ENCODE measurements around the gene PAK1. TPM values are rescaled to one million over a fixed set of nuclear protein-coding genes. Genes with fewer than 3 reads are reported as not detected.

PAK1 gene
- total and polyA plus RNA-seq, 2 donors, result 27.7 to 36.6 TPM

GRCh38 chr11:77370217-77370616 lies 103.7 kb downstream of the PAK1 start:
- Histone ChIP-seq H3K9me3 (ENCODE audit: control insufficient read depth in 2 of 2, insufficient read depth in 1 of 2, low read length in 1 of 2) (peaks cover 0 to 4% of the 10 kb centered on the region in 2 donors), H3K4me3 (ENCODE audit: low read length in 2 of 2) (no peak overlapping the region), H3K27me3 (ENCODE audit: control insufficient read depth in 2 of 2, insufficient read depth in 1 of 2, low read length in 1 of 2) (no peaks in the 10 kb centered on the region), H3K4me1 (ENCODE audit: control insufficient read depth in 2 of 2, insufficient read depth in 2 of 2, low read length in 2 of 2) (no peaks in the 10 kb centered on the region), H3K36me3 (ENCODE audit: control insufficient read depth in 2 of 2, insufficient read depth in 2 of 2, low read length in 1 of 2) (no peaks in the 10 kb centered on the region), H3K27ac (ENCODE audit: low read depth in 1 of 2, low read length in 1 of 2) (no peak overlapping the region)
- DNase-seq (ENCODE audit: low read depth in 6 of 9, low spot score in 9 of 9), result no peak
- 47% methylated on average over 1 of the region's 1 CpG for WGBS

DNA sequence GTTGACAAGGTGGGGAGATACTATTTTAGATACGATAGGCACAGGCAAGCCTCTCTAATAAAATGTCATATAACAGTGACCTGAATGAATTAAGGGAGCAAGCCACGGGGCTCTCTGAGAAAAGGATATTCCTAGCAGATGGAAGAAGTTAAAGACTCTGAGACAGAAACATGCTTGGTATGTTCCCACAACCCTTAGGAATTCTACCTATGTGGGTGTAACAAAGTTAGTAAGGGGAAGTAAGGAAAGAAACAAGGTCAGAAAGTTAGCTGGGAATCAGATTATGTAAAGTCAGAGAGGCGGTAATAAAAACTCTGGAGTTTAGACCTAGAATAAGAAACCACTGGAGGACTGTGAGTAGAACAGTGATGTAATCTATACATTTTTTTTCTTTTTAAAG lies 112.7 kb downstream of the PAK1 start:
- peaks cover 0 to 4% of the 10 kb centered on the region in 2 donors for H3K9me3 ChIP-seq (ENCODE audit: control insufficient read depth in 2 of 2, insufficient read depth in 1 of 2, low read length in 1 of 2)
- WGBS, result 83% methylated on average over 3 of the region's 3 CpGs
- H3K36me3 ChIP-seq (ENCODE audit: control insufficient read depth in 2 of 2, insufficient read depth in 2 of 2, low read length in 1 of 2), result peaks cover 4 to 5% of the 10 kb centered on the region in 2 donors
- DNase-seq (ENCODE audit: low read depth in 6 of 9, low spot score in 9 of 9), result no peak
- H3K4me1 ChIP-seq (ENCODE audit: control insufficient read depth in 2 of 2, insufficient read depth in 2 of 2, low read length in 2 of 2), result no peaks in the 10 kb centered on the region
- H3K27me3 ChIP-seq (ENCODE audit: control insufficient read depth in 2 of 2, insufficient read depth in 1 of 2, low read length in 1 of 2), result no peaks in the 10 kb centered on the region
- H3K4me3 ChIP-seq (ENCODE audit: low read length in 2 of 2), result no peak overlapping the region
- H3K27ac ChIP-seq (ENCODE audit: low read depth in 1 of 2, low read length in 1 of 2), result no peak overlapping the region

DNA sequence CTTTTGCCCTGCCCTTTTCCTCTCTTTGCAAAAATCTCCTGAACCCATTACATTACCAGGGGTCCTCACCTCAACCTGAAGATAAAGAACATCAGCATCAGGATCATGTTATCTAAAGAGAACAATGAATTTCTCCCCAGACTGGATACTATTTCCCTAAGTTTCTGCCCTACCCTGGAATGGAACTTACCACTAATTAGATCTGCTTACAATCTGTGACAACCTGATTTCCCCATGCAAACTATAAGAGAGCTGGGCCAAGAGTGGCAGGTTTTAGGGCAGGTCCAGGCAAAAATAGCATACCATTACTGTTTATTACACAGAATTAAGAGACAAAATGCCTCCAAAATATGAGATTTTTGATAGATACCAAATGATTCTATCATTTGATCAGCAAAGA lies 114.4 kb downstream of the PAK1 start:
- Histone ChIP-seq H3K27me3 (ENCODE audit: control insufficient read depth in 2 of 2, insufficient read depth in 1 of 2, low read length in 1 of 2) (no peaks in the 10 kb centered on the region), H3K4me3 (ENCODE audit: low read length in 2 of 2) (no peak overlapping the region), H3K27ac (ENCODE audit: low read depth in 1 of 2, low read length in 1 of 2) (no peak overlapping the region), H3K36me3 (ENCODE audit: control insufficient read depth in 2 of 2, insufficient read depth in 2 of 2, low read length in 1 of 2) (peaks cover 6 to 10% of the 10 kb centered on the region in 2 donors), H3K9me3 (ENCODE audit: control insufficient read depth in 2 of 2, insufficient read depth in 1 of 2, low read length in 1 of 2) (no peaks in the 10 kb centered on the region), H3K4me1 (ENCODE audit: control insufficient read depth in 2 of 2, insufficient read depth in 2 of 2, low read length in 2 of 2) (no peaks in the 10 kb centered on the region)
- no peak for DNase-seq (ENCODE audit: low read depth in 6 of 9, low spot score in 9 of 9)

GRCh38 chr11:77353131-77353530 lies 120.8 kb downstream of the PAK1 start:
- peaks cover 0 to 5% of the 10 kb centered on the region in 2 donors for H3K4me1 ChIP-seq (ENCODE audit: control insufficient read depth in 2 of 2, insufficient read depth in 2 of 2, low read length in 2 of 2)
- DNase-seq (ENCODE audit: low read depth in 6 of 9, low spot score in 9 of 9), result no peak
- H3K9me3 ChIP-seq (ENCODE audit: control insufficient read depth in 2 of 2, insufficient read depth in 1 of 2, low read length in 1 of 2), result no peaks in the 10 kb centered on the region
- H3K36me3 ChIP-seq (ENCODE audit: control insufficient read depth in 2 of 2, insufficient read depth in 2 of 2, low read length in 1 of 2), result peaks cover 6 to 10% of the 10 kb centered on the region in 2 donors
- H3K27ac ChIP-seq (ENCODE audit: low read depth in 1 of 2, low read length in 1 of 2), result no peak overlapping the region
- 88% methylated on average over 3 of the region's 3 CpGs for WGBS
- H3K4me3 ChIP-seq (ENCODE audit: low read length in 2 of 2), result no peak overlapping the region
- H3K27me3 ChIP-seq (ENCODE audit: control insufficient read depth in 2 of 2, insufficient read depth in 1 of 2, low read length in 1 of 2), result no peaks in the 10 kb centered on the region

DNA sequence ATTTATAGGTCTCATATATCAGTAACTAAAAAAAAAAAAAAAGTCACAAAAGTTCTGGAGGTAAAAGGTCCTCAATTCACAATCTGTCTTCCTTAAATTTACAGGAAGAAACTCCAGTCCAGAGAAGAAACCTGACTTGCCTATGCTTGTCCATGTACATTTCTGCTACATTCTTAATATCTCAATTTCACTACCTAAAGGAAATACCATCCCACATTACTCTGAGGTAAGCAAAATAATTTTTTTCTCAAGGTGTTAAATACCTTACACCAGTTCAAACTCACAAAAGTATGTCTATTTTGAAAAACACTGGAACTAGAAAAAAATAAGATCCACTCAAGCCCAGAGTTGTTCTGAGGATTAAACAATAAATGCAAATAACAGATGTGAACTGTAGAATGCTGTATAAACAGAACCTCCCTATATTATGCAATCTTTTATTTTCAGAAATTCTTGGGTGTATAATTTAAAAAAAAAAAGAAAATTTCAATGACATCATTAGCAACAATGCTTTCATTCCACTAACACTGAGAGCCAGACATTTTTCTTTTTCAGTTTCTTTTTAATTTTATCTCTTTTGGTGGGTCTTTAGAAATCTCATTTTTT lies 122.5 kb downstream of the PAK1 start:
- Histone ChIP-seq H3K27me3 (ENCODE audit: control insufficient read depth in 2 of 2, insufficient read depth in 1 of 2, low read length in 1 of 2) (no peaks in the 10 kb centered on the region), H3K4me1 (ENCODE audit: control insufficient read depth in 2 of 2, insufficient read depth in 2 of 2, low read length in 2 of 2) (peaks cover 0 to 5% of the 10 kb centered on the region in 2 donors), H3K36me3 (ENCODE audit: control insufficient read depth in 2 of 2, insufficient read depth in 2 of 2, low read length in 1 of 2) (peaks cover 3 to 5% of the 10 kb centered on the region in 2 donors), H3K9me3 (ENCODE audit: control insufficient read depth in 2 of 2, insufficient read depth in 1 of 2, low read length in 1 of 2) (no peaks in the 10 kb centered on the region), H3K27ac (ENCODE audit: low read depth in 1 of 2, low read length in 1 of 2) (no peak overlapping the region), H3K4me3 (ENCODE audit: low read length in 2 of 2) (no peak overlapping the region)
- DNase-seq (ENCODE audit: low read depth in 6 of 9, low spot score in 9 of 9), result no peak

DNA sequence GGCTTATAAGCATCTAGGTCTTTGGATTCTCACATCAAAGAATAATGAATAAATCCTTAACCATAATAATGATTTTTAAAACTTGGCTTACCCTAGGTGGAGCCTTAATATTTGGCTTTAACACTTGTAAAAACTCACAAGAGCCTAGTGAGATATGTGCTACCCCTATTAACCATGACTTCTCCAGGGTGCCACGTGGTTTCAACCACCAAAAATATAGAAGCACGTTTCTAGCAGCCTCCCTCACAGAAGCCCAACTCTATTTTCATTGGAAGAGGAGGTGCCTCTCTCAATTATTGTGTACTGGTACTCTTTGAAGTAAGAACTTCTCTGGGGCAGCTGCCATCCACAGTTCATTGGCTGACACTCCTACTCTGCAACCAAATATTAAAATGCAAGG lies 125.9 kb downstream of the PAK1 start:
- H3K9me3 ChIP-seq (ENCODE audit: control insufficient read depth in 2 of 2, insufficient read depth in 1 of 2, low read length in 1 of 2), result no peaks in the 10 kb centered on the region
- peaks cover 0 to 3% of the 10 kb centered on the region in 2 donors for H3K36me3 ChIP-seq (ENCODE audit: control insufficient read depth in 2 of 2, insufficient read depth in 2 of 2, low read length in 1 of 2)
- no peak overlapping the region for H3K27ac ChIP-seq (ENCODE audit: low read depth in 1 of 2, low read length in 1 of 2)
- 83% methylated on average over 2 of the region's 2 CpGs for WGBS
- H3K4me3 ChIP-seq (ENCODE audit: low read length in 2 of 2), result no peak overlapping the region
- peaks cover 0 to 5% of the 10 kb centered on the region in 2 donors for H3K4me1 ChIP-seq (ENCODE audit: control insufficient read depth in 2 of 2, insufficient read depth in 2 of 2, low read length in 2 of 2)
- DNase-seq (ENCODE audit: low read depth in 6 of 9, low spot score in 9 of 9), result no peak
- H3K27me3 ChIP-seq (ENCODE audit: control insufficient read depth in 2 of 2, insufficient read depth in 1 of 2, low read length in 1 of 2), result no peaks in the 10 kb centered on the region

- Histone ChIP-seq H3K9me3 (ENCODE audit: control insufficient read depth in 2 of 2, insufficient read depth in 1 of 2, low read length in 1 of 2) (no peaks in the 10 kb centered on the region), H3K4me3 (ENCODE audit: low read length in 2 of 2) (no peak overlapping the region), H3K4me1 (ENCODE audit: control insufficient read depth in 2 of 2, insufficient read depth in 2 of 2, low read length in 2 of 2) (peaks cover 0 to 5% of the 10 kb centered on the region in 2 donors), H3K27me3 (ENCODE audit: control insufficient read depth in 2 of 2, insufficient read depth in 1 of 2, low read length in 1 of 2) (no peaks in the 10 kb centered on the region), H3K36me3 (ENCODE audit: control insufficient read depth in 2 of 2, insufficient read depth in 2 of 2, low read length in 1 of 2) (peaks cover 0 to 3% of the 10 kb centered on the region in 2 donors), H3K27ac (ENCODE audit: low read depth in 1 of 2, low read length in 1 of 2) (no peak overlapping the region)
- over 99% methylated on average over 2 of the region's 2 CpGs for WGBS
- no peak for DNase-seq (ENCODE audit: low read depth in 6 of 9, low spot score in 9 of 9)
Observed at GRCh38 chr11:77346906-77347603, 126.8 kb downstream of the PAK1 start.

DNA sequence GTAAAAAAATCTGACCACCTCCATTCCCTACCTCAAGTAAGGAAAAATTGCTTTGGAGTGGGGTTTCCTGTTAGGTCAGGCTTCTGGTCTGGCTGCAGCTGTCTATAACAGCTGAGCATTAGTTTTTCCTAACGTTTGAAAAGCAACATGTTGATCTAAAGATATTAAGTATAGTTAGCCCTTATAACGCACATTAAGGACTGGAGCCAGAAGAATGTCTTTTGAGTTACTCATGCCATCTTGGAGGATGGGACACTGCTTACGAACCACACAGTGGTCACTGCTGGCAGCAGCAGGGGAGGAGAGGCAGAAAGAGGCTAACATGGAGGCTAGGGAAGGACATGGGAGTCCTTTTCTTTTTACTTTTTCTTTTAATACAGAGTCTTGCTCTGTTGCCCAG lies 128.3 kb downstream of the PAK1 start:
- peaks cover 3 to 5% of the 10 kb centered on the region in 2 donors for H3K36me3 ChIP-seq (ENCODE audit: control insufficient read depth in 2 of 2, insufficient read depth in 2 of 2, low read length in 1 of 2)
- 97% methylated on average over 3 of the region's 3 CpGs for WGBS
- H3K27ac ChIP-seq (ENCODE audit: low read depth in 1 of 2, low read length in 1 of 2), result no peak overlapping the region
- H3K9me3 ChIP-seq (ENCODE audit: control insufficient read depth in 2 of 2, insufficient read depth in 1 of 2, low read length in 1 of 2), result no peaks in the 10 kb centered on the region
- H3K4me3 ChIP-seq (ENCODE audit: low read length in 2 of 2), result no peak overlapping the region
- H3K27me3 ChIP-seq (ENCODE audit: control insufficient read depth in 2 of 2, insufficient read depth in 1 of 2, low read length in 1 of 2), result no peaks in the 10 kb centered on the region
- H3K4me1 ChIP-seq (ENCODE audit: control insufficient read depth in 2 of 2, insufficient read depth in 2 of 2, low read length in 2 of 2), result peaks cover 0 to 5% of the 10 kb centered on the region in 2 donors
- DNase-seq (ENCODE audit: low read depth in 6 of 9, low spot score in 9 of 9), result no peak

DNA sequence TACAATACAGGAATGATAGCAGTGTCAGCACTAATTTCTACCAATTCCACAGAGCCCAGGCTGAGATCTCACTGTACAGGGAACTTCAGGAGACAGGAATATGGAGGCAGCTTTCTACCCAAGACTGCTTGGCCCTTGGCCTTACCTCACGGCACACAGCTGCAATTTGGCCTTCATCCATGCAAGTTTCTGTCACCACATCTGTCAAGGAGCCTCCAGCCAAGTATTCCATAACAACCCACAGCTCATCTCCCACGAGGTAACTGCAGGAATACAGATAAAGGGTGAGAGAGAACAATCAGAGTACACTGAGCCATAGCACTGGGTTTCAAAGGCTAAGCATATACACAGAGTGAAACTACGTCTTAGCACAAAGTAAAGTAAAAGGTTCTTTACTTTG lies 133.4 kb downstream of the PAK1 start:
- Histone ChIP-seq H3K36me3 (ENCODE audit: control insufficient read depth in 2 of 2, insufficient read depth in 2 of 2, low read length in 1 of 2) (peaks cover 3 to 19% of the 10 kb centered on the region in 2 donors), H3K9me3 (ENCODE audit: control insufficient read depth in 2 of 2, insufficient read depth in 1 of 2, low read length in 1 of 2) (no peaks in the 10 kb centered on the region), H3K27me3 (ENCODE audit: control insufficient read depth in 2 of 2, insufficient read depth in 1 of 2, low read length in 1 of 2) (no peaks in the 10 kb centered on the region), H3K4me3 (ENCODE audit: low read length in 2 of 2) (no peak overlapping the region), H3K4me1 (ENCODE audit: control insufficient read depth in 2 of 2, insufficient read depth in 2 of 2, low read length in 2 of 2) (no peaks in the 10 kb centered on the region), H3K27ac (ENCODE audit: low read depth in 1 of 2, low read length in 1 of 2) (no peak overlapping the region)
- WGBS, result 91% methylated on average over 3 of the region's 3 CpGs
- no peak for DNase-seq (ENCODE audit: low read depth in 6 of 9, low spot score in 9 of 9)

Measured in thymus (tissue), 11 donors.